DMS53 (cell line): ENCODE data around the gene JAKMIP2.
A peak's percentile ranks its signal among the peaks of the same experiment; 100 is the strongest.
"Not testable (repeated sequence)": the region's sequence is repeated elsewhere in the genome, so short reads cannot be mapped to it uniquely, and the experiment has no call there.

Experiments
- DNase-seq: peaks from one replicate; lab custom pipeline; 2025; lab: John Stamatoyannopoulos, UW

The JAKMIP2 gene

GRCh38 chr5:147746986-147747385, 35.5 kb downstream of the JAKMIP2 start:
- DNase-seq: no peak

GRCh38 chr5:147743678-147744374, 38.7 kb downstream of the JAKMIP2 start:
- DNase-seq: peak; percentile 51

- DNase-seq: no peak
Measured at GRCh38 chr5:147743012-147743411, 39.5 kb downstream of the JAKMIP2 start.

GRCh38 chr5:147742151-147742550, 40.4 kb downstream of the JAKMIP2 start:
- no peak for DNase-seq

- DNase-seq: peak; percentile 9
Measured at GRCh38 chr5:147740864-147741263, 41.7 kb downstream of the JAKMIP2 start.

- DNase-seq: peak; percentile 69
Measured at GRCh38 chr5:147737921-147738320, 44.6 kb downstream of the JAKMIP2 start.

GRCh38 chr5:147735621-147736125, 46.9 kb downstream of the JAKMIP2 start:
- DNase-seq: peak; percentile 12

GRCh38 chr5:147734894-147735293, 47.6 kb downstream of the JAKMIP2 start:
- DNase-seq: peak; percentile 74

GRCh38 chr5:147733075-147733474, 49.5 kb downstream of the JAKMIP2 start:
- DNase-seq: no peak

GRCh38 chr5:147732291-147732883, 50.1 kb downstream of the JAKMIP2 start:
- DNase-seq: no peak

GRCh38 chr5:147731431-147732290, 50.9 kb downstream of the JAKMIP2 start:
- no peak for DNase-seq

- no peak for DNase-seq
Measured at GRCh38 chr5:147727200-147727599, 55.3 kb downstream of the JAKMIP2 start.

GRCh38 chr5:147721191-147721960, 61.2 kb downstream of the JAKMIP2 start:
- DNase-seq: not testable (repeated sequence)

- no peak for DNase-seq
Measured at GRCh38 chr5:147713550-147714295, 68.8 kb downstream of the JAKMIP2 start.

GRCh38 chr5:147712598-147712997, 69.9 kb downstream of the JAKMIP2 start:
- no peak for DNase-seq

- DNase-seq: no peak
Measured at GRCh38 chr5:147712019-147712418, 70.5 kb downstream of the JAKMIP2 start.

- DNase-seq: no peak
Measured at GRCh38 chr5:147711019-147711418, 71.5 kb downstream of the JAKMIP2 start.

GRCh38 chr5:147708708-147709107, 73.8 kb downstream of the JAKMIP2 start:
- DNase-seq: peak; percentile 36

- DNase-seq: no peak
Measured at GRCh38 chr5:147704544-147704943, 78.0 kb downstream of the JAKMIP2 start.

- DNase-seq: no peak
Measured at GRCh38 chr5:147701468-147701867, 81.1 kb downstream of the JAKMIP2 start.

- DNase-seq: no peak
Measured at GRCh38 chr5:147699496-147700088, 82.9 kb downstream of the JAKMIP2 start.
